ENCODE data around the gene ANKS1B. TPM values are rescaled to one million over a fixed set of nuclear protein-coding genes. Genes with fewer than 3 reads are reported as not detected.
"Not testable (repeated sequence)": the region's sequence is repeated elsewhere in the genome, so short reads cannot be mapped to it uniquely, and the experiment has no call there.

ANKS1B gene
- total RNA-seq, 1 donor from 2014 or later: 1.9 TPM

- intact Hi-C loops (cut with DNase I); DNase-seq (ENCODE audit: low spot score): not testable (repeated sequence)
Measured at GRCh38 chr12:99719411-99720082, 265.2 kb downstream of the ANKS1B start.

GRCh38 chr12:99715841-99716510, 268.8 kb downstream of the ANKS1B start:
- DNase-seq (ENCODE audit: low spot score); intact Hi-C loops (cut with DNase I): not testable (repeated sequence)

- intact Hi-C loops (cut with DNase I): not testable (repeated sequence)
Measured at GRCh38 chr12:99714921-99715320, 269.8 kb downstream of the ANKS1B start.

GRCh38 chr12:99713946-99714520, 270.7 kb downstream of the ANKS1B start:
- intact Hi-C loops (cut with DNase I): no loop called here

More at GRCh38 chr12:99714921-99715320, 269.8 kb downstream of the ANKS1B start:
- DNase-seq (ENCODE audit: low spot score): not testable (repeated sequence)

GRCh38 chr12:99712281-99712680, 272.5 kb downstream of the ANKS1B start:
- intact Hi-C loops (cut with DNase I): no loop called here
- no peak for DNase-seq (ENCODE audit: low spot score)

More at GRCh38 chr12:99713946-99714520, 270.7 kb downstream of the ANKS1B start:
- no peak for DNase-seq (ENCODE audit: low spot score)

GRCh38 chr12:99711246-99711645, 273.5 kb downstream of the ANKS1B start:
- intact Hi-C loops (cut with DNase I): no loop called here
- DNase-seq (ENCODE audit: low spot score): no peak

- DNase-seq (ENCODE audit: low spot score): no peak
- intact Hi-C loops (cut with DNase I): no loop called here
Measured at GRCh38 chr12:99709619-99710018, 275.1 kb downstream of the ANKS1B start.

- intact Hi-C loops (cut with DNase I): no loop called here
- no peak for DNase-seq (ENCODE audit: low spot score)
Measured at GRCh38 chr12:99709116-99709515, 275.6 kb downstream of the ANKS1B start.

GRCh38 chr12:99707883-99708282, 276.9 kb downstream of the ANKS1B start:
- intact Hi-C loops (cut with DNase I): no loop called here
- DNase-seq (ENCODE audit: low spot score): no peak

- no peak for DNase-seq (ENCODE audit: low spot score)
- intact Hi-C loops (cut with DNase I): no loop called here
Measured at GRCh38 chr12:99706736-99707473, 277.8 kb downstream of the ANKS1B start.

- intact Hi-C loops (cut with DNase I): no loop called here
- no peak for DNase-seq (ENCODE audit: low spot score)
Measured at GRCh38 chr12:99704458-99704857, 280.3 kb downstream of the ANKS1B start.

GRCh38 chr12:99704036-99704435, 280.7 kb downstream of the ANKS1B start:
- DNase-seq (ENCODE audit: low spot score): no peak
- intact Hi-C loops (cut with DNase I): no loop called here

- intact Hi-C loops (cut with DNase I): no loop called here
- no peak for DNase-seq (ENCODE audit: low spot score)
Measured at GRCh38 chr12:99700032-99700431, 284.7 kb downstream of the ANKS1B start.

- intact Hi-C loops (cut with DNase I): no loop called here
- no peak for DNase-seq (ENCODE audit: low spot score)
Measured at GRCh38 chr12:99695050-99695449, 289.7 kb downstream of the ANKS1B start.

- intact Hi-C loops (cut with DNase I): no loop called here
- no peak for DNase-seq (ENCODE audit: low spot score)
Measured at GRCh38 chr12:99686142-99686541, 298.6 kb downstream of the ANKS1B start.

GRCh38 chr12:99680276-99680675, 304.5 kb downstream of the ANKS1B start:
- DNase-seq (ENCODE audit: low spot score): no peak
- intact Hi-C loops (cut with DNase I): no loop called here

- intact Hi-C loops (cut with DNase I): no loop called here
- no peak for DNase-seq (ENCODE audit: low spot score)
Measured at GRCh38 chr12:99670635-99671034, 314.1 kb downstream of the ANKS1B start.

GRCh38 chr12:99658671-99659349, 325.9 kb downstream of the ANKS1B start:
- DNase-seq (ENCODE audit: low spot score): no peak
- intact Hi-C loops (cut with DNase I): no loop called here

GRCh38 chr12:99649551-99649950, 335.2 kb downstream of the ANKS1B start:
- no peak for DNase-seq (ENCODE audit: low spot score)
- intact Hi-C loops (cut with DNase I): no loop called here

GRCh38 chr12:99648183-99648582, 336.6 kb downstream of the ANKS1B start:
- intact Hi-C loops (cut with DNase I): no loop called here
- no peak for DNase-seq (ENCODE audit: low spot score)
